Ovary (tissue), 3 donors: Measurements from ENCODE around the gene WDR59.

ENCODE experiments used
- CTCF ChIP-seq, 3 donors: fragments of 450-650 bp in 2 of 3; fragments of 200-600 bp in 1 of 3; IDR thresholded peaks; one replicate each; pipeline versions ENCODE4 v1.5.1 to v1.8.0; 2016 to 2022; ENCODE audit warnings: antibody characterized with exemption in 3 of 3, mild to moderate bottlenecking in 1 of 3
- POLR2A ChIP-seq: fragments of 450-650 bp; IDR thresholded peaks from one replicate; pipeline ENCODE4 v1.6.1; 2017; ENCODE audit warnings: antibody characterized with exemption, mild to moderate bottlenecking, moderate library complexity
- donor health status: DM: no; HTN: no; CAD: no.

- no peak for TF ChIP-seq CTCF (IDR thresholded peaks at IDR 0.05)
- TF ChIP-seq POLR2A, result no peak
Measured at GRCh38 chr16:74909665-74910064, 75.3 kb downstream of the WDR59 start.
